Stomach (tissue), 4 donors: ENCODE measurements around the gene TDRD7.

Experiments used
- EP300 ChIP-seq: sonication (generic); formaldehyde crosslinking; IDR thresholded peaks from one replicate; pipeline ENCODE4 v1.6.1; 2017; ENCODE audit warnings: antibody characterized with exemption
- POLR2A ChIP-seq, 4 donors: fragments of 450-650 bp; IDR thresholded peaks; one replicate each; pipeline ENCODE4 v1.6.1; 2016; ENCODE audit warnings: antibody characterized with exemption in 4 of 4, control low read depth in 2 of 4, mild to moderate bottlenecking in 1 of 4, moderate library complexity in 1 of 4
- POLR2AphosphoS5 ChIP-seq, 3 donors: sonication (generic); formaldehyde crosslinking; IDR thresholded peaks; one replicate each; pipeline ENCODE4 v1.6.1; 2016; ENCODE audit warnings: antibody characterized with exemption in 3 of 3
- TF ChIP-seq, protein P1 (sequence below), 7 experiments: fragments of 450-650 bp in 4 of 7; fragments of 200-600 bp in 3 of 7; sonication (generic) in 3 of 7; IDR thresholded peaks; one replicate each; pipeline ENCODE4 v1.5.1; 2016 to 2019; ENCODE audit warnings: antibody characterized with exemption in 7 of 7, control low read depth in 2 of 7, mild to moderate bottlenecking in 1 of 7

DNA sequence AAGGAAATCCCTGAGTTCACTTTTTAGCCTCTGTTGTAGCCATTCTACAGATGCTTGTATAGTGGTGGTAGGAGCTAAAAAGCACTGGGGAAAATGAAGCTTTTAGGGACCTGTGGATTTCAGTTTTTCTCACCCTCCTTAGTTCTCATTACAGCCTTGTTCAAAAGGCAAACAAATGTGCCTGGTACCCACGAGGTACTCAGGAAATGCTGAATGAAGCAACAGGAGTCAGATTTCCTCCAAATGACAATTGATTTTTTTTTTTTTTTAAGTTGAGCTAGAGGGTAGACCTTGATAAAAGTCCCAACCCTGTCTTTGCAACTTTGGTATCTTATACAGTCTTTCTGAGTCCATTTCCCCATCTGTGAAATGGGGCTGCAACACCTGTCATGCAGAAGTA lies 68.3 kb downstream of the TDRD7 start:
- TF ChIP-seq, protein P1, sequence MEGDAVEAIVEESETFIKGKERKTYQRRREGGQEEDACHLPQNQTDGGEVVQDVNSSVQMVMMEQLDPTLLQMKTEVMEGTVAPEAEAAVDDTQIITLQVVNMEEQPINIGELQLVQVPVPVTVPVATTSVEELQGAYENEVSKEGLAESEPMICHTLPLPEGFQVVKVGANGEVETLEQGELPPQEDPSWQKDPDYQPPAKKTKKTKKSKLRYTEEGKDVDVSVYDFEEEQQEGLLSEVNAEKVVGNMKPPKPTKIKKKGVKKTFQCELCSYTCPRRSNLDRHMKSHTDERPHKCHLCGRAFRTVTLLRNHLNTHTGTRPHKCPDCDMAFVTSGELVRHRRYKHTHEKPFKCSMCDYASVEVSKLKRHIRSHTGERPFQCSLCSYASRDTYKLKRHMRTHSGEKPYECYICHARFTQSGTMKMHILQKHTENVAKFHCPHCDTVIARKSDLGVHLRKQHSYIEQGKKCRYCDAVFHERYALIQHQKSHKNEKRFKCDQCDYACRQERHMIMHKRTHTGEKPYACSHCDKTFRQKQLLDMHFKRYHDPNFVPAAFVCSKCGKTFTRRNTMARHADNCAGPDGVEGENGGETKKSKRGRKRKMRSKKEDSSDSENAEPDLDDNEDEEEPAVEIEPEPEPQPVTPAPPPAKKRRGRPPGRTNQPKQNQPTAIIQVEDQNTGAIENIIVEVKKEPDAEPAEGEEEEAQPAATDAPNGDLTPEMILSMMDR (IDR thresholded peaks at IDR 0.05) = no peak
- TF ChIP-seq POLR2A (IDR thresholded peaks at IDR 0.05) (no peak), POLR2AphosphoS5 (IDR thresholded peaks at IDR 0.05) (no peak), EP300 (no peak)
